GM12875 (cell line): ENCODE data around the gene IL22.

Experiments used
- H3K4me3 ChIP-seq: one replicate; pipeline ENCODE4 v1.5.1; 2011; ENCODE audit warnings: low read depth, low read length, control low read depth
- TF ChIP-seq, protein P1 (sequence below): IDR thresholded peaks from 2 replicates; pipeline ENCODE4 v1.5.1; 2011; ENCODE audit warnings: low read depth, mild to moderate bottlenecking, control low read depth, inconsistent platforms, low read length, moderate library complexity, borderline replicate concordance; ENCODE audit not compliant: insufficient read depth

IL22 gene

DNA sequence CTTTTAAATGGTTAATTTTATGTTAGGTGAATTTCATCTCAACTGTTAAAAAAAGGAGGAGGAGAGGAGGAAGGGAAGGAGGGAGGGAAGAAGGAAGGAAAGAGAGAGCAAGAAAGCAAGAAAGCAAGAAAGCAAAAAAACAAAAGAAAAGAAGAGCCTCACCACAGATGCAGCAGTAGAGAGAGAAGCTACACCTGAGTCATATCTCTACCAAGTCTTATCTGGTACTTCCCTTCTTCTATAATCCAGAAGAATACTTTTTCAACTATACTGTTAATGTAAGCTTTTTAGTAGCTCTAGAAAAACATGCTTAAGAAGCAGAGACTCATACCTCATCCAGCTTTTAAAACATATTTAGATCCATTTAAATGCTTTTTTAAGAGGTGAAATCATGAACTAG is 22.2 kb downstream of the IL22 start:
- no peak overlapping the region for H3K4me3 ChIP-seq
- TF ChIP-seq, protein P1, sequence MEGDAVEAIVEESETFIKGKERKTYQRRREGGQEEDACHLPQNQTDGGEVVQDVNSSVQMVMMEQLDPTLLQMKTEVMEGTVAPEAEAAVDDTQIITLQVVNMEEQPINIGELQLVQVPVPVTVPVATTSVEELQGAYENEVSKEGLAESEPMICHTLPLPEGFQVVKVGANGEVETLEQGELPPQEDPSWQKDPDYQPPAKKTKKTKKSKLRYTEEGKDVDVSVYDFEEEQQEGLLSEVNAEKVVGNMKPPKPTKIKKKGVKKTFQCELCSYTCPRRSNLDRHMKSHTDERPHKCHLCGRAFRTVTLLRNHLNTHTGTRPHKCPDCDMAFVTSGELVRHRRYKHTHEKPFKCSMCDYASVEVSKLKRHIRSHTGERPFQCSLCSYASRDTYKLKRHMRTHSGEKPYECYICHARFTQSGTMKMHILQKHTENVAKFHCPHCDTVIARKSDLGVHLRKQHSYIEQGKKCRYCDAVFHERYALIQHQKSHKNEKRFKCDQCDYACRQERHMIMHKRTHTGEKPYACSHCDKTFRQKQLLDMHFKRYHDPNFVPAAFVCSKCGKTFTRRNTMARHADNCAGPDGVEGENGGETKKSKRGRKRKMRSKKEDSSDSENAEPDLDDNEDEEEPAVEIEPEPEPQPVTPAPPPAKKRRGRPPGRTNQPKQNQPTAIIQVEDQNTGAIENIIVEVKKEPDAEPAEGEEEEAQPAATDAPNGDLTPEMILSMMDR, result no peak

DNA sequence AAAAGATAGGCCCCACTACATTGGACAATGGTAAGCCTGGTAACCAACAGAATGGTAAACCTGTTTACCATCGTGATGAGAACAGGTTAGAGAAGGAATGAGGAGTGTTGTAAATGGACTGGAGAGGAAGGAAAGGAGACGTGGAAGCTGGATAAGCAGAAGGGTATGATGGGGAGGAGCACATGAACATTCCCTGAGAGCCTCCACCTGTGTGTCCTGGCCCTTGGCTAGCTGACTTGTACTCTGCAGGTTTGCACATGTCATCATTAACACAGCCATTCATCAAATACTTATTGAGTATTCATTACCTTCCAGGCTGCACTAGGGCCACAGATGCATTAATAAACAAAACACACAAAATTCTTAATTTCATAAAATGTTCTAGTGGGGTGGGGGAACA is 23.4 kb downstream of the IL22 start:
- TF ChIP-seq, protein P1, result no peak
- H3K4me3 ChIP-seq, result no peak overlapping the region

DNA sequence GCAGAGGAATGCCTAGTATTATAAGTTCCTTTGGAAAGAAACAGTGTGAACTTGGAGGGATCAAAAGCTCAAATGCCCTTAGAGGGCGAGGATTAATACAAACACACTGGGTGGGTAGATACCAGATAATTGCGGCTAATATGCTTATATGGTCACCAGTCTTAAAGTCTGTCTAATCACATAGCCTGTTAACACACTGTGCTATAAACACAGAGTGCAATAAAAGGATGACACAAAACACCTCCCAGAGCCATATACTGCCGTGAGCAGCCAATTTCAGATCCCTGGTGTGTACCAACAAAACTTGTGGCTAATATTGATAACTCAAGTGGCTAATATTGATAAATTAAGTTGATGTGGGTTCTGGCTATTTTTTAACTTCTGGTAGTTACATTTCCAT is 26.0 kb downstream of the IL22 start:
- no peak overlapping the region for H3K4me3 ChIP-seq
- TF ChIP-seq, protein P1, result no peak

DNA sequence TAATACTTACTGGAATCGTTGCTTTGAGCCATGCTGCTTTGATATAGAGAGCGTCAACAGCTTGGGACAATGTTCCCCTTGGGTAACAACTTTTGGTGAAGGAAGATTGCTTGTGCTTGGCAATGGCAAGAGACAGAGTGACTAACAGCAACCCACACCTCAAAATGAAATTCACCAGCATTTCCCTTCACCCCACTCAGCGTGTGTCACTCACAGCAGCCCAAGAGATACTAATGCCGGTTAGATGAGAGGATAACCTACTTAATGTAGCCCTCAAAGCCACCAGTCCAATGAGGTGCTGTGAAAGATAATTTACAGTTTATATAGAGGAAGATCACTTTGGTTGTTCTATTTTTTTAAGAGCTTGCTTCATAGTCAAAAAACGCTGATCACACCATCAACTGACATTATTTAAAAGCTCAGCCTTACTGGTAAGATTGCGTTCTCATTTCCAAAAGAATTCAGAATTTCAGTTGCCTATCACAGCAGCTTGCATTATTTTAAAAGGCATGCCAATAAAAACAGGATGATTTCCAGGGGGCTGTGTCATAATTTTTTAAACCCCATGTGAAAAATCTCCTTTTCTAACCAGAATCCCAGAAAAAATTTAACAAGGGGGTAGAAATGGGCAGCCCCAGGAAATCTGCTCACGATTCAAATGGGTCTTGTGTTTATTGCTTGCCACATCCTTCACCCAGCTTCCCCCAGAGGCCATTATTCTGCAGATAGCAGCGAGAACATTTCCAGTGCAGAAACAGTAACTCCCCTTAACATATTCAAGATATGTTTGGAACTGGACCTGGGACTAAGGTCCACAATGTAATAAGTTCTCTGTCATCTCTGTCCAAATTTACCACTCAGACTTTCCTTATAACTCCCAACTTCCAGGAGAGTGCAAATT is 27.6 kb downstream of the IL22 start, which contains the start of gene IL26:
Gene IL26 (minus strand): TSS at position 235 of the 901 bp plus-strand sequence. CDS start 54 bp downstream, at position 181.
- no peak within 1 kb of the TSS for H3K4me3 ChIP-seq
- TF ChIP-seq, protein P1, result no peak

DNA sequence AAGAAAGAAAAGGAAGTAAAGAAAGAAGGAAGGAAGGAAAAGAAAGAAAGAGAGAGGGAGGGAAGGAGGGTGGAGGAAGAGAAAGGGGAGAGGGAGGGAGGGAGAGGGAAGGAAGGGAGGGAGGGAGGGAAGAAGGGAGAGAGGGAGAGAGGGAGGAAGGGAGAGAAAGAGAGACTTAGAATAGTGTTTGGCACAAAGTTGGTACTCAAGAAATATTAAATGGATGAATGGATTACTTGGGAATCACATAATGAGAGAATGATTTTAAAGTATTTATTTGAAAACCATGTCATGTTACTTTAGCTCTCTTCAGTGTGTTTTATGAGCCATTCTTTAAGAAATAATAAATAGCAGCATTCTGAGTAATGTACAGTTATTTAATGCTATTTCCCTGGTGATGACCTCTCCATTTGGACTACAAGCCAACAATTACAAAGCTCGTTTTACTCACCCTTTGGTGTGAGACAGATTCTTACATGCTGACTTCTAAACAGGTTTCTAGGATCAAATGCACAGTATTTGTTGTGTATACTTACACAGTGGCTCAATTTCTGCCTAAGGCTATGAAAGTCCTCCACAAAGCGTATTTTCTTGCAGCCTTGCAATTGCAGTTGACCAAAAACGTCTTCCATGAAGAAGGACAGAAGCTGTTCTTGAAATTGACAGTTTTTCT is 28.7 kb downstream of the IL22 start:
- TF ChIP-seq, protein P1, result no peak
- no peak overlapping the region for H3K4me3 ChIP-seq

DNA sequence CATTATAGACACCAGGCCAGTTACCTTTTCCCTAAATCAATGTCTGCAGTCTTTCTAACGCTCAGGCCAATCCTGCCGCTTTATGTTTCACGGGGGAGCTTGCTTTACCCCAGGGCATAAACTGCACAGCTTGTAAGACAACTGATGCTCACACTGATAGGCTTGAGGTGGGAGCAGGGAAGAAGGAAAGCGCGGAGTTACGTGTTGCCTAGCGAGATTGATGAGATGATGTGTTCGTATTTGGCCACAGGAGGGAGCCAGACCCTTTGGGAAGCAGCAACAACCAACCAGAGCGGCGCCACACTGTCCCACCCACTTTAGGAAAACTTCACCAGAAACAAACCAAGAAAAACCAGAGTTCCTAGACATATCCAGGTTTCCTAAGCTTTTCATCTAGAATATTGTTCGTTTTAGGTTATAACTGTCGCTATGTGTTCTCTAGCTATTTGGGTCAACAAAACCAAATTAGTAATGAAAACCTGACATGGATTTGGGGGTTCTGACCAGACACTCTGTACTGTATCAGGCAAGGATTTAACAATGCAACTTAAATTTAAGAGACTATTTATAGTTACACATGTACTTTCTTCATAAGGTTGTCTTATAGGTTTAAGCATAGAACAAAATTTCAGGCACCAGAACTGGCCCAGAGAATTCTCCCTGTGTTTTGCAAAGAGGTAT is 30.2 kb downstream of the IL22 start:
- H3K4me3 ChIP-seq, result no peak overlapping the region
- TF ChIP-seq, protein P1, result peak; percentile 78
